Memory B cell (primary cell): Measurements from ENCODE around the gene DENND2D.

ENCODE experiments used
- ATAC-seq: fragments of 150-1000 bp; cut with Tn5 transposase; 2 replicates; pipeline ENCODE4 v1.10.0; 2021; ENCODE audit warnings: low read depth, mild to moderate bottlenecking, moderate library complexity
- DNase-seq, 2 donors: peaks; one replicate each; pipeline ENCODE4 v3.0.0; 2022; ENCODE audit warnings: low spot score in 2 of 2
- H3K27ac Mint-ChIP-seq: one replicate; pipeline ENCODE4 v1.8.0; 2022; ENCODE audit warnings: mild to moderate bottlenecking, moderate library complexity, mixed read lengths
- H3K27me3 Mint-ChIP-seq: one replicate; pipeline ENCODE4 v1.8.0; 2022; ENCODE audit warnings: mixed read lengths
- H3K36me3 Mint-ChIP-seq: one replicate; pipeline ENCODE4 v1.8.0; 2022; ENCODE audit warnings: mild to moderate bottlenecking, mixed read lengths
- H3K4me1 Mint-ChIP-seq: one replicate; pipeline ENCODE4 v1.8.0; 2022; ENCODE audit warnings: mixed read lengths
- H3K4me3 Mint-ChIP-seq: one replicate; pipeline ENCODE4 v1.8.0; 2022; ENCODE audit warnings: mild to moderate bottlenecking, moderate library complexity, mixed read lengths
- H3K9me3 Mint-ChIP-seq: one replicate; pipeline ENCODE4 v1.8.0; 2022; ENCODE audit warnings: mixed read lengths

DENND2D gene

DNA sequence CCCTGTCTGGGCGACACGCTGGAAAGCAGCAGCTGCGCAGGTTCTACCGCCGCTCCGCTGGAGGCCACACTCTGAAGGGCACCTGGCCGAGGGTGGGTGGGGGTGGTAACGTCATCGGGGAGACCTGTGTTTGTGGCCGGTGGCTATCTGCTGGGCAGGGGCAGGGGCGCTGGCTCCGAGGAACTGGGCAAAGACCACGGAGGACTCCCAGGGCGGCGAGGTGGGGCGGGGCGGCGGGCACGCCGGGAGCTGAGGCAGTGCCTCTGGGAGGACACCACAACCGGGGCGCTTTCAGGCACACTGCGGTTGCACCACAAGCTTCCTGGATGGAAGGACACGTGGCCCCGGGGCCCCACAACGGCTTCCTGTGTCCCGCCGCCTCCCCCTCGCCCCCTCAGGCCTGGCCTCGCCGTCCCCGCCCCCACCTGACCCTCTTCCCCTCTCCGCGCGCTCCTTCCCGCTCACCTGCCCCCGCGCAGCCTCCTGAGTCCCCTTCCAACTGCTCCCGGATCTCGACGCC, 3.3 kb upstream of the DENND2D start:
- Mint-ChIP-seq H3K4me1 (peaks cover 51% of the 10 kb centered on the region), H3K27ac (peak overlapping the region; percentile 86), H3K27me3 (no peaks in the 10 kb centered on the region), H3K36me3 (peaks cover 6% of the 10 kb centered on the region), H3K9me3 (no peaks in the 10 kb centered on the region), H3K4me3 (peak overlapping the region; percentile 86)
- peak; percentile 56 to 65 for DNase-seq
- peak; percentile 75 for ATAC-seq

DNA sequence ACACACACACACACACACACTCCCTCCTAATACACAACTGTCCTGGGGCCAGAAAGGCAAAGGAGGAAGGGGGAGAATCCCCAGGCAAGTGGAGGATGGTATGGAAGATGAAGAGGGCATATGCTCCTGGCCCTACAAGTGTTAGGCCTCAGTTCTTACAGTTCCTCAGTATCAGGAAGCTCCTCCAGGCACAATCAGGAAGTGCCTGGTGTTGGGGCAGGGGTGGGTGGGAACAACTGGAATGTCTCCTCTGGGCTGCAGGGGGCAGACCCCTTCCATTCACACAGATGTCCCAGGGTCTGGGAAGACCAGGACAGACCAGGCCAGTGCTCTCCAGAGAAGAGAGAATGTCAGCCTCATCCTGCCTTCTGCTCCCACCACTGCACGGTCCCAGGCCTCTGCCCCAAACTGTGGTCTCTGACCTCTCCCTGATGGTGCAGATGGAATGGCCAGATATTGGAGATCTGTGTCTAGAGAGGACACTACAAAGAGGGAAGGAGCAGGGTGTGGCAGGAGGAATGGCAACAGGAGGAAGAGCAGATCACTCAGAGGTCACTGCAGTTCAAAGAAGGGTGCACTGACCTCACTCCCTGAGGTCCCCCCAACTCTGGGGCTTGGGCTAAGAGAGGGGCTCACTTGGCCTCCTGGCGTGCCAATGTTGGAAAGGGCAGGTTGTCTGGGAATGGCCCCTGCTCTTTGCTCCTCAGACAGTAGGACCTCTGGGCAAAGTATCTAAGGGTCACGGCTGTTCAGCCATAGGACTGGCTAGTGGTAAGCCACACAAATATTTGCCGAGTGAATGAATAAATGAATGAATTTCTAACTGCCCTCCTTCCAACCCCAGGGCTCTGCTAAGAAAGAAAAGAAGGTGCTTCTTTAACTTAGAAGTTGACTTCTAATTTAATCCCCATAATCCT, 2.5 kb upstream of the DENND2D start:
- Mint-ChIP-seq H3K27me3 (no peaks in the 10 kb centered on the region), H3K36me3 (peaks cover 6% of the 10 kb centered on the region), H3K27ac (peak overlapping the region; percentile 86), H3K4me1 (peaks cover 51% of the 10 kb centered on the region), H3K4me3 (peak overlapping the region; percentile 86), H3K9me3 (no peaks in the 10 kb centered on the region)
- ATAC-seq, result no peak
- no peak for DNase-seq

DNA sequence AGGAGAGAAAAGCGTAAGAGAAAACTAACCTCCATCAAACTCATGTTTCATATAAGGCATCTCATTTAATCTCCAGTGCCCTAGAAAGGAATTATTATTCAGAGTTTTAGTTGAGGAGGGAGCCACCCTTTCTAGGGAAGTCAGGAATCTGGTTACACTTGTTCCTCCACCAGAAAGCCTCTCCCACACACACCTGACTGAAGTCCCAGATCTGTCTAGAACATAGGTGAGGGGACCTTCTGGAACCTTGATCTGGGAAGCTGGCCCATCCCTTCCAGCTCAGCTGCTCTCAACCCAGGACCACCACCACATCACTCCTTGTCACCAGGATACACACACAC, 1.9 kb upstream of the DENND2D start:
- H3K4me1 Mint-ChIP-seq, result peaks cover 55% of the 10 kb centered on the region
- no peak for DNase-seq
- ATAC-seq, result no peak
- H3K27ac Mint-ChIP-seq, result peak overlapping the region; percentile 86
- no peaks in the 10 kb centered on the region for H3K27me3 Mint-ChIP-seq
- H3K9me3 Mint-ChIP-seq, result no peaks in the 10 kb centered on the region
- peak overlapping the region; percentile 86 for H3K4me3 Mint-ChIP-seq
- H3K36me3 Mint-ChIP-seq, result peaks cover 9% of the 10 kb centered on the region

GRCh38 chr1:111201275-111202090, 1.0 kb upstream of the DENND2D start:
- H3K27me3 Mint-ChIP-seq, result no peaks in the 10 kb centered on the region
- H3K9me3 Mint-ChIP-seq, result no peaks in the 10 kb centered on the region
- ATAC-seq (no peak), DNase-seq (no peak)
- peak overlapping the region; percentile 87 for H3K27ac Mint-ChIP-seq
- peaks cover 61% of the 10 kb centered on the region for H3K4me1 Mint-ChIP-seq
- peaks cover 13% of the 10 kb centered on the region for H3K36me3 Mint-ChIP-seq
- H3K4me3 Mint-ChIP-seq, result peak overlapping the region; percentile 39

GRCh38 chr1:111200802-111201161, 336 bp upstream of the DENND2D start:
- ATAC-seq, result no peak
- DNase-seq, result no peak
- H3K36me3 Mint-ChIP-seq, result peaks cover 19% of the 10 kb centered on the region
- H3K9me3 Mint-ChIP-seq, result no peaks in the 10 kb centered on the region
- H3K4me1 Mint-ChIP-seq, result peaks cover 60% of the 10 kb centered on the region
- H3K27ac Mint-ChIP-seq, result peak overlapping the region; percentile 87
- no peaks in the 10 kb centered on the region for H3K27me3 Mint-ChIP-seq
- H3K4me3 Mint-ChIP-seq, result peak overlapping the region; percentile 39

DNA sequence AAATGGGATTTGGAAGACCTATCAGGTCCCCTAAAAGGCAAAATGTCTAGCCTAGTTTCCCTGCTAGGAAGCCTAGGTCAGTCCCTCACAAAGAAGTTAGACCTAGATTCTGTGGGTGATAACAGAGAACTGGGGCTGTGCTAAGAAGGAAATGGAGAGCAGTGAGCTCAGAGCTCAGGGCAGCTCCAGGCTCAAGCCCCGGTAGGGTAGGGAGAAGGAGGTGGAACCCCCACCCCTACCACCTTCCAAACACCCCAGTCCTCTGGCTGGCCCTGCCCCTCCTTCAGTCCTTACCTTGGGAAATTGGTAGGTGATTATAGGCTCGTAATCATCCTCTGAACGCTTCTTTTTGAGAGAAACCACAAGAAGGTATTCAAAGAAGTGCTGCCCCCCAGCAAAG, 1.1 kb downstream of the DENND2D start:
- Mint-ChIP-seq H3K36me3 (peaks cover 26% of the 10 kb centered on the region), H3K9me3 (no peaks in the 10 kb centered on the region), H3K4me3 (peak overlapping the region; percentile 82), H3K27ac (peak overlapping the region; percentile 69), H3K4me1 (peaks cover 59% of the 10 kb centered on the region), H3K27me3 (no peaks in the 10 kb centered on the region)
- ATAC-seq, result no peak
- DNase-seq, result no peak

GRCh38 chr1:111198836-111199235, 1.6 kb downstream of the DENND2D start:
- ATAC-seq, result no peak
- no peak for DNase-seq
- Mint-ChIP-seq H3K27me3 (no peaks in the 10 kb centered on the region), H3K4me1 (peaks cover 63% of the 10 kb centered on the region), H3K9me3 (no peaks in the 10 kb centered on the region), H3K27ac (peak overlapping the region; percentile 69), H3K4me3 (peak overlapping the region; percentile 82), H3K36me3 (peaks cover 30% of the 10 kb centered on the region)

DNA sequence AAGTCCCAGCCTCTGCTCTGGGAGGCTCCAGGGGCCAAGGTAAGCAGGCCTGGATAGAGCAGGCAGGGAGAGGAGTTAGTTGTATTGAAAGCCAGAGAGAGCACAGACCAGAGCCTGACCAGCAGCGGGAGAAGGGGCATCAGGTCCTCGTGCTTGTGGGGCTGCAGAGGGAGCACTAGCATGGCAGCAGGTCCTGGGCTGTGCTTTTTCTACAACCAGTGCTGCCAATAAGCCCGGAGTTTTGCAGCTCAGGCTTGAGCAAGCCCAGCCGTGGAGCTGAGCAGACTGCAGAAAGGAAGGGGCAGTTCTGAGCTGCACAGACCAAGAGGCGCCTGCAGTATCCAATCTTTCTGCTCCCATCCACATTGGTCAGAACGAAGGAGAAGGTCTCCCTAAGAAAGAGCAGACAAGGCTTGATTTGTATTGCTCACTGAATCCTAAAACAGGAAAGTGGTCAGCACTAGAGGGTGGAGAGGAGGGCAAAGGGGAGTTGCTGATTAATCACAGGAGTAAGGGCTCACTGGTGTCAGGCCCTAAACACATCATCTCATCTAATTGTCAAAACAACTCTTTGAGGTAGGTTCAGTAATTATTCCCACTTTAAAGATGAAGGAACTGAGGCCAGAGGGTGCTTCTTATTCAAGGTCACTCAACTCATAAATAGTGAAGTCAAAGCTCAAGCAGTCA, 2.7 kb downstream of the DENND2D start:
- Mint-ChIP-seq H3K27me3 (no peaks in the 10 kb centered on the region), H3K4me3 (peak overlapping the region; percentile 43), H3K27ac (peak overlapping the region; percentile 67), H3K9me3 (no peaks in the 10 kb centered on the region), H3K36me3 (peaks cover 35% of the 10 kb centered on the region), H3K4me1 (peaks cover 70% of the 10 kb centered on the region)
- ATAC-seq (peak; percentile 54), DNase-seq (no peak)

- H3K36me3 Mint-ChIP-seq, result peaks cover 42% of the 10 kb centered on the region
- DNase-seq (no peak), ATAC-seq (no peak)
- H3K27me3 Mint-ChIP-seq, result no peaks in the 10 kb centered on the region
- peaks cover 71% of the 10 kb centered on the region for H3K4me1 Mint-ChIP-seq
- no peaks in the 10 kb centered on the region for H3K9me3 Mint-ChIP-seq
- peak overlapping the region; percentile 67 for H3K27ac Mint-ChIP-seq
- H3K4me3 Mint-ChIP-seq, result no peak overlapping the region
These were observed 4.2 kb downstream of the DENND2D start for GRCh38 chr1:111196213-111196612.

GRCh38 chr1:111195002-111195684, 5.3 kb downstream of the DENND2D start:
- Mint-ChIP-seq H3K27me3 (no peaks in the 10 kb centered on the region), H3K9me3 (no peaks in the 10 kb centered on the region), H3K27ac (peak overlapping the region; percentile 93), H3K36me3 (peaks cover 46% of the 10 kb centered on the region), H3K4me3 (no peak overlapping the region), H3K4me1 (peaks cover 65% of the 10 kb centered on the region)
- DNase-seq (no peak), ATAC-seq (no peak)

DNA sequence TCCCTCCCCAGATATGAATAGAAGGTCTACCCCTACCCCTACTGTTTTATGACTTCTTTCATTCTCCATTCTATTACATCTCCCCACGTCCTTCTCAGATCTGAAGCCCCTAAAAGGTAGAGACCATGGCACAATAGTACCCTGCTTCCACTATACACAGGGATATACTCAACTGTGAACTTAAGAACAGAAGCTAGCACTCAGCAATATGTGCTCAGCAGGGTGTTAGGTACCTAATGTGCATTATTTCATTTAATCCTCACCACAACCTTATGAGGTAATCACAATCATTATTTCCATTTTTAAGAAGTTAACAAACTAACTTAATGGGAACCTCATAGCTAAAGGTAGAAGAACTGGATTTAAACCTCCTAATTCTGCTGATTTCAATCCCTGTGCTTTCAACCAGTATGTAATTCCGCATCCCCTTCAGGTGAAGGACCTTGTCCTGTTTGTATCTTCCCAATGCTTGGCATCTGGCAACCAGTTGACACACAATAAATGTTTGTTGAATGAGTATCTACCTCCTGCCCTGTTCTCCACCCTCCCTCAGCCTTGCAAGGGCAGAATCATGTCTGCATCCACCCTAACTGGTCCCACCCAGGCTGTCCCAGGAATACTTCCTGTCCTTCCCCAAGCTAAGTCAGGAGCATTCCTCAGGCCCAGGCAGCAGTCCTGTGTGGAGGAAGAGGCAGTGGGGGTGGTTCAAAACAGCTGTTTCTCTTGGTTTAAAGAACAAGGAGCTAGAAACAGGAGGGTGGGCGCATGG, 6.5 kb downstream of the DENND2D start:
- no peak overlapping the region for H3K4me3 Mint-ChIP-seq
- peaks cover 60% of the 10 kb centered on the region for H3K4me1 Mint-ChIP-seq
- no peak for ATAC-seq
- H3K9me3 Mint-ChIP-seq, result no peaks in the 10 kb centered on the region
- no peaks in the 10 kb centered on the region for H3K27me3 Mint-ChIP-seq
- H3K27ac Mint-ChIP-seq, result peak overlapping the region; percentile 93
- no peak for DNase-seq
- peaks cover 51% of the 10 kb centered on the region for H3K36me3 Mint-ChIP-seq

DNA sequence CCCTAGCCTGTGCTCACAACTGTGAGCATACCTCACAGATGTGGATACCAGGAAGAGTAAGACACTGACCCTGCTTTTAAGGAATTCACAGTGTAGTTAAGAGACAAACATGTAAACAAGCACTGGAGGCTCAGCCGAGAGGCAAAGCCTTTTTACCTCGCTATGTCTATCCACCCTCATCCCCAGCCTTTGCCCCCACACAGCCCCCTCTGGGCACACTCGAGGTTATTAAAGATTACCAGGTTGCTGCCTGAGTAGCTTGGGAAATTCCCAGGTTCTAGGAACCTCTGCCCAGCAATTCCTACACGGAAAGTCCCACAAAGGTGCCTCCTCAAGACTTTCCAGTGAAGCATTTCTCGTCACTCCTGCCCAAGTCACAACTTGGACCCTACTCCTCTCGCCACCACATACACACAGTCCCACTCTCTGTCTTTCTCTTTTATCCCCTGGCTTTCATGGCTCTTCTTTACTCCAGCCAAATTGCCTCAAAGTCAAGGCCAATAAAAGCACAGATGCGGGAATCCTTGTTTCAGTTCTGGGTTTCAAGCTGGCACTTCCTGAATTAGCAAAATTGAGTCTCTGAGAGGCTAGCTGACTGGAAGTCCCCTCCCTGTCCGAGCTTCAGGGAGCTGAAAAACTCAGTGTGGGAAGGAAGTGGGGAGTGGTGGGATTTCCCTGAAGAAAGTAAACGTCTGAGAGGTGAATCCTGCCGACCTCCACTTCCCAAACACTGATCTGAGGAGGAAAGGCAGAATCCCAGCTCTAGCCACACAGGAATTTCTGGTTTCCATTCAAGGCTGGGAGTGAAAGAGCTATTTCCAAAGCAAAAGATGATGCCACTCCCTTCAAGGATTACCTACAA, 7.6 kb downstream of the DENND2D start:
- peak; percentile 89 for ATAC-seq
- peak in 1 of 2 donors; percentile 25 for DNase-seq
- Mint-ChIP-seq H3K27ac (peak overlapping the region; percentile 93), H3K36me3 (peaks cover 60% of the 10 kb centered on the region), H3K9me3 (peaks cover 1% of the 10 kb centered on the region), H3K4me3 (peak overlapping the region; percentile 21), H3K27me3 (no peaks in the 10 kb centered on the region), H3K4me1 (peaks cover 57% of the 10 kb centered on the region)
